ENCODE data around the gene MIX23.
A peak's percentile ranks its signal among the peaks of the same experiment; 100 is the strongest.

MIX23 gene

DNA sequence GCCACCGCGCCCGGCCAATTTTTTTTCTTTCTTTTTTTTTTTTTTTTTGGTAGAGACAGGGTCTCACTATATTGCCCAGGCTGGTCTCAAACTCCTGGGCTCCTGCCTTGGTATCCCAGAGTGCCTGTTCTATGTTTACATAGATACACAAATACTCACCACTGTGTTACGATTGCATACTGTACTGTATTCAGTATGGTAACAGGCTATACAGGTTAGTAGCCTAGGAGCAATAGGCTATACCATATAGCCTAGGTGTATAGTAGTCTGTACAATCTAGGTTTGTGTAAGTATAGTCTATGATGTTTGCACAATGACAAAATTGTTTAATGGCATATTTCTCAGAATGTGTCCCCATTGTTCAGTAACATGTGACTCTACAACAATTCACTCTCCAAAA, 31.4 kb downstream of the MIX23 start:
- no peak for DNase-seq (ENCODE audit: low spot score)

DNA sequence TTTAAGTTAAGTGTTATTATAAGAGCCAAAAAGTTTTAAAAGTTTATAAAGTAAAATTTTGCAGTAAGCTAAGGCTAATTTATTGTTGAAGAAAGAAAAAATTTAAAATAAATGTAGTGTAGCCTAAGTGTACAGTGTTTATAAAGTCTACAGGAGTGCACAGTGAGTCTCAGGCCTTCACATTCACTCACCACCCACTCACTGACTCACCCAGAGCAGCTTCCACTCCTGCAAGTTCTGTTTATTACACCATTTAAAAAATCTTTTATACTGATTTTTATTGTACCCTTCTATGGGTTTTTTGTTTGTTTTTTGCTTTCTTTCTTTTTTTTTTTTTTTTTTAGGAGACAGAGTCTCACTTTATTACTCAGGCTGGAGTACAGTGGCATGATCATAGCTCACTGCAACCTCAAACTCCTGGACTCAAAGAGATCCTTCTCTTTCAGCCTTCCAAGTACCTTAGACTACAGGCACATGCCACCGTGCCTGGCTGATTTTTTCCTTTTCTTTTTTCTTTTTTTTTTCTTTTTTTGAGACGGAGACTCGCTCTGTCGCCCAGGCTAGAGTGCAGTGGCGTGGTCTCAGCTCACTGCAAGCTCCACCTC, 32.1 kb downstream of the MIX23 start:
- peak; percentile 24 for DNase-seq (ENCODE audit: low spot score)

GRCh38 chr3:122349171-122349570, 33.9 kb downstream of the MIX23 start:
- DNase-seq (ENCODE audit: low spot score): no peak

DNA sequence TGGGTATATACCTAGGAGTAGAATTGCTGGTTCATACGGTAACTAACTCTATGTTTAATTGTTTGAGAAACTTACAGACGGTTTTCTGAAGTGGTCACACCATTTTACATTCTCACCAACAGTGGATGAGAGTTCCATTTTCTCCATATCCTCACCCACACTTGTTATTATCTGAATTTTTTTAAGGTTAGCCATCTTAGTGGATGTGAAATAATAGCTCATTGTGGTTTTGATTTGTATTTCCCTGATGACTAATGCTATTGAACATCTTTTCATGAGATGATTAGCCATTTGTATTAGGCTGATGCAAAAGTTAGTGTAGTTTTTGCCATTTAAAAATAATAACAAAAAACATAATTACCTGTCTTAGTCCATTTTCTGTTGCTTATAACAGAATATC, 39.4 kb downstream of the MIX23 start:
- no peak for DNase-seq (ENCODE audit: low spot score)

DNA sequence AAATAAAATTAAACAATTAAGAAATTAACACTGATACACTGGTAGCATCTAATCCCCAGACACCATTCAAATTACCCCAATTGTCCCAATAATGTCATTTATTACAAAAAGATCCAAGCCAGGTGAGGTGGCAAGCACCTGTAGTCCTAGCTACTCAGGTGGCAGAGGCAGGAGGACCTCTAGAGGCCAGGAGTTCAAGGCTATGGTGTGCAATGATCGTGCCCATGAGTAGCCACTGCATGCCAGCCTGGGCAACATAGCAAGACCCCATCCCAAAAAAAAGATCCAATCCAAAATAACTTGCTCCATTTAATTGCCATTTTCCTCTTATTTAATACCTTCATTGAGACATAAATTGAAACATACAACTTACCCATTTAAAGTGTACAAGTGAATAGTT, 40.2 kb downstream of the MIX23 start:
- no peak for DNase-seq (ENCODE audit: low spot score)

GRCh38 chr3:122332551-122332950, 50.5 kb downstream of the MIX23 start:
- DNase-seq (ENCODE audit: low spot score): no peak

DNA sequence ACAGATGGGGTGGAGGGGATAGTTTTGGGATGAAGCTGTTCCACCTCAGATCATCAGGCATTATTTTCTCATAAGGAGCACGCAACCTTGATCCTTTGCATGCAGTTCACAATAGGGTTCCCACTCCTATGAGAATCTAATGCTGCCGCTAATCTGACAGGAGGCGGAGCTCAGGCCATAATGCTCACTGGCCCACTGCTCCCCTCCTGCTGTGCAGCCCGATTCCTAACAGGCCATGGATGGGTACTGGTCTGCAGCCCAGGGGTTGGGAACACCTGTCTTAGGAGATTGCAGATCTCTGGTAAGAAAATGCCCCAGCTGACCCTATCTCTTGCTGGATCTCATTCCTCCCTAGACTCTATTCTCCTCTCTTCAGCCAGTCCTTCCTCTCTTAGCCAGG, 51.1 kb downstream of the MIX23 start:
- DNase-seq (ENCODE audit: low spot score): no peak

GRCh38 chr3:122325769-122326168, 57.3 kb downstream of the MIX23 start:
- DNase-seq (ENCODE audit: low spot score): no peak

GRCh38 chr3:122324871-122325323, 58.1 kb downstream of the MIX23 start, which contains the start of gene CSTA:
CSTA (plus strand) TSS chr3:122325248; CDS start chr3:122325293, 45 bp downstream.
- DNase-seq (ENCODE audit: low spot score): no peak

DNA sequence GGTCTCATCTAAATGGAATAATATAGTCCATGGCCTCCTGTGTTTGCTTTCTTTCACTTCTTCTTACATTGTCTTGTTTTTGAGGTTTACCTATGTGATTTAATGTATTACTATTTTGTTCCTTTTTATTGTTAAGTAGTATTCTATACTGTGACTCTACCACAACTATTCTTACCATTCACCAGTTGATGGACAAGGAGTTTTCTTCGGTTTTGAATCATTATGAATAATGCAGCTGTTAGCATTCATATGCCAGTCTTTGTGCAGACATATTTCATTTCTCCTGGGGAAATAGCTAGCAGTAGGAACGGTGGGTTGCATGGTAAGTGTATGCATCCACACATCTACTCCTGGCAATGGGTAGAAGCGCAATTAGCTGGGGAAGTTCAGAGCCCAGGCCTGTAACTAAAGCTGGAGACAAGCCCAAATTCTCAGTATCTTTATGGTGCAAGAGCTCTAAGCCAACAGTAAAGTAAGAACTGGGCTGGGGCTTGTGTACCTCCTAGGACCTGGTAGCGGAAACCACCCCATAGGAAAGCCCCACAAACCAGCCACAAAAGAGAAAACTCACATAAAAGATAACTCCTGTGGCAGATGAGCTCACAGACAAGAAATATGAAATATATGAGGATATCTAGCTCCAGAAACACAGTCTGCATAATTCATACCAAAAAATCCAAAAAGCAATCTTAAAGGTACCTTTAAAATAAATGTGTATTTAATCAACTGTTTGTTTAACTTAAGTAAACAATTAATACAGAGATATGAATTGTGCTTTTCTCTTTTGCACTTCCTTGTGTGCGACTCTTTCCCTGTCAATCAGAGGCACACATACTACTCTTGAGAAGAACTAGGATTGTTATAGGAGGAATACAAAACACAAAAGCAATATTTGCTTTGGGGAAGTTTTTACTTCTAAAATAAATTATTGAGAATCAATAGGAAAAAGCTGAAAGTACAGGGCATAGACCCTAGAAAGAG, 60.6 kb downstream of the MIX23 start:
- DNase-seq (ENCODE audit: low spot score): no peak

DNA sequence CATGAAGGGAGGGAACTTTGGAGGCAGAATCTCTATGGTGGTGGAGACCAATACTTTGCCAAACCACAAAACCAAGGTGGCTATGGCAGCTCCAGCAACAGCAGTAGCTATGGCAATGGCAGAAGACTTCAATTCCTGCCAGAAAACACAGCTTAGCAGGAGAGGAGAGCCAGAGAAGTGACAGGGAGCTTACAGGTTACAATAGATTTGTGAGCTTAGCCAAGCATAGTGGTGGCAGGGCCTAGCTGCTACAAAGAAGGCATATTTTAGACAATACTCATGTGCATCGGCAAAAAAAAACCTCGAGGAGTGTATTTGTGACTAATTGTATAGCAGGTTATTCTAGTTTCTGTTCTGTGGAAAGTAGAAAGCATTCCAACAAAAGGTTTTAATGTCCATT, 64.4 kb downstream of the MIX23 start:
- no peak for DNase-seq (ENCODE audit: low spot score)

DNA sequence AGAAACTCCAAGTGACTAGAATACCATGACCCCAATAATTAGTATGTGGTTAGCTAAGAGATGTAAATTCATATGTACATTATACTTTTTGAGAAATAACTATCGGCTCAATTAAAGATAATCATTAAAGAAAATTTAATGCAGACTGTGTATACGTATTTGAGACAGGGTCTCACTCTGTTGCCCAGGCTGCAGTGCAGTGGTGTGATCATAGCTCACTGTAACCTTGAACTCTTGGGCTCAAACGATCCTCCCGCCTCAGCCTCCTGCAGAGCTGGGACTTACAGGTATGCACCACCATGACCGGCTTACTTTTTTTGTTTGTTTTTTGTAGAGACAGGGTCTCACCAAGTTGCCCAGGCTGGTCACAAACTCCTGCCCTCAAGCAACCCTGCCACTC, 66.7 kb downstream of the MIX23 start:
- no peak for DNase-seq (ENCODE audit: low spot score)

- DNase-seq (ENCODE audit: low spot score): no peak
Measured at GRCh38 chr3:122315619-122316018, 67.4 kb downstream of the MIX23 start.

GRCh38 chr3:122314228-122314876, 68.7 kb downstream of the MIX23 start:
- peak; percentile 15 for DNase-seq (ENCODE audit: low spot score)

DNA sequence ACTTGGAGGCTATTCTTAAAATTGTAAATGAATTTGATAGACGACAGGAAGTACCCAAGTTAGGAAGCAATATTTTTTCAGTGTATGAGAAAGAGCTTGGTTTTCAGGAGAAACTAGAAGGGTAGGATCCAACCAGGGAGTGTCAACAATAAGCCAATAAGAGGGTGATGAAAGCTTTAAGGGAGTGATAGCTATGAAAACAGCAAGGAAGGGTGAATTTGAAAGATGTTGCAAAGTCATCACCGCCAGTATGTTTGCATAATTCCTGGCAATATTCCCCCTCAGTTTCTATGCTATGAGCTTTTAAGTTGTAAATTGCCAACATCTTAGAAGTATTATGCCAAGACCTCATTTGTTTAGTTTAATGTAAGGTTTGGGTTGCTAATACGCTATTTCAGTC, 69.8 kb downstream of the MIX23 start:
- DNase-seq (ENCODE audit: low spot score): no peak

DNA sequence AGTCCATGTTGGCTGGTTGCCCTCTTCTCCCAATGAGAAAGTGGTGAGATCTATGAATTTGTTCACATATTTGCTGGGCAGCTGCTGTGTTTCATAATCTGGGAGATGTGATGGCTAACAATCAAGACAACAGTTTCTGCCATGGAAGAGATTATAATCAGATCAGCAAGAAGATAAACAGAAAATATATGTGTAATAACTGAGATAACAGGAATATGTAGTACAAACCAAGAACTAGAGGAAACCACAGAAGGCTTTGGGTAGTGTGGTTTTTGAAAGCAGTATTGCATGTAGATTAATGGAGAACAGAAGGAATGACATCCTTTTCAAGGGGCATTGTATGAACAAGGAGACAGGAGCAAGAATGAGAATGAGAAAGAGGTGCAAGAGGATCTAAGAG, 70.2 kb downstream of the MIX23 start:
- DNase-seq (ENCODE audit: low spot score): no peak

DNA sequence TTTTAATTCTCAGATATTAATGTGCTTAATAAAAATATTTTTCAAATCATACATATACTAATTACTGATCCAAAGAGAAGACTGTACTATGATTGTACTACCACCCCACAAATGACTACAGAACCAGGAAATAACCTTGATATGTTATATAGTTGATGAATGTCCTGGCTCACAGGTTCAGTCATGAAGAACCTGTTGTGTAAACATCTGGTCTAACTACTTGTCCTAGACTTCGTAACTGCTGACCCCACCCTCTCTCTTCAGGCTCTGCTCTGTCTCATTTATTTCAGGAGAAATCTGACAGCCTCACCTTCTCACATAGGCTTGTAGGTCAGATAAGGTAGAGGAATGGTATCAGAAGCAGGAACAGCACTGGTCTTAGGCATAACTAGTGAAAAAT, 72.7 kb downstream of the MIX23 start:
- no peak for DNase-seq (ENCODE audit: low spot score)
